ENCODE results near the gene NDUFB10.

The NDUFB10 gene

GRCh38 chr16:1941162-1942046 lies 17.9 kb upstream of the NDUFB10 start:
- Histone ChIP-seq H3K79me2 (ENCODE audit: control insufficient read depth, low read length) (no peaks in the 10 kb centered on the region), H3K36me3 (ENCODE audit: control insufficient read depth, low read length) (no peaks in the 10 kb centered on the region), H3K4me3 (ENCODE audit: low read length) (peak overlapping the region; percentile 76; the same call in 1 of the 2 replicates), H3K9me3 (ENCODE audit: control insufficient read depth, insufficient read depth, low read length) (no peaks in the 10 kb centered on the region), H3K4me1 (ENCODE audit: control insufficient read depth, low read length) (peaks cover 20% of the 10 kb centered on the region), H3K27me3 (ENCODE audit: control insufficient read depth, low read length) (no peaks in the 10 kb centered on the region), H3K4me2 (ENCODE audit: low read length) (peak overlapping the region; percentile 84; the same call in 1 of the 2 replicates), H3F3A (ENCODE audit: control insufficient read depth, insufficient read depth) (no peaks in the 10 kb centered on the region), H3K9me2 (replicated peaks; ENCODE audit: control insufficient read depth, low read length) (no peaks in the 10 kb centered on the region), H3K27ac (ENCODE audit: low read depth, low read length) (no peak overlapping the region), H4K20me1 (ENCODE audit: control insufficient read depth, insufficient read depth, low read depth, low read length) (no peaks in the 10 kb centered on the region)
- no peak for TF ChIP-seq CTCF (IDR thresholded peaks at IDR 0.05; ENCODE audit: low read depth, low read length, poor library complexity, severe bottlenecking)
- no peak for TF ChIP-seq EZH2phosphoT487 (IDR thresholded peaks at IDR 0.05; ENCODE audit: borderline replicate concordance, low read length)

- H3F3A ChIP-seq (ENCODE audit: control insufficient read depth, insufficient read depth), result no peaks in the 10 kb centered on the region
- no peaks in the 10 kb centered on the region for H3K9me3 ChIP-seq (ENCODE audit: control insufficient read depth, insufficient read depth, low read length)
- no peak for TF ChIP-seq CTCF (IDR thresholded peaks at IDR 0.05; ENCODE audit: low read depth, low read length, poor library complexity, severe bottlenecking)
- TF ChIP-seq EZH2phosphoT487 (IDR thresholded peaks at IDR 0.05; ENCODE audit: borderline replicate concordance, low read length), result no peak
- no peaks in the 10 kb centered on the region for H3K79me2 ChIP-seq (ENCODE audit: control insufficient read depth, low read length)
- H3K4me3 ChIP-seq (ENCODE audit: low read length), result peak overlapping the region; percentile 76
- H3K36me3 ChIP-seq (ENCODE audit: control insufficient read depth, low read length), result no peaks in the 10 kb centered on the region
- no peaks in the 10 kb centered on the region for H4K20me1 ChIP-seq (ENCODE audit: control insufficient read depth, insufficient read depth, low read depth, low read length)
- H3K27me3 ChIP-seq (ENCODE audit: control insufficient read depth, low read length), result no peaks in the 10 kb centered on the region
- no peaks in the 10 kb centered on the region for H3K9me2 ChIP-seq (replicated peaks; ENCODE audit: control insufficient read depth, low read length)
- peak overlapping the region; percentile 84 for H3K4me2 ChIP-seq (ENCODE audit: low read length)
- H3K4me1 ChIP-seq (ENCODE audit: control insufficient read depth, low read length), result peaks cover 20% of the 10 kb centered on the region
- no peak overlapping the region for H3K27ac ChIP-seq (ENCODE audit: low read depth, low read length)
Observed at GRCh38 chr16:1942047-1942809, 17.1 kb upstream of the NDUFB10 start.

- Histone ChIP-seq H3K27ac (ENCODE audit: low read depth, low read length) (no peak within 1 kb of the TSS), H3K79me2 (ENCODE audit: control insufficient read depth, low read length) (no peaks in the 10 kb centered on the region), H3K27me3 (ENCODE audit: control insufficient read depth, low read length) (no peaks in the 10 kb centered on the region), H3F3A (ENCODE audit: control insufficient read depth, insufficient read depth) (no peaks in the 10 kb centered on the region), H4K20me1 (ENCODE audit: control insufficient read depth, insufficient read depth, low read depth, low read length) (no peaks in the 10 kb centered on the region), H3K4me1 (ENCODE audit: control insufficient read depth, low read length) (peaks cover 20% of the 10 kb centered on the region), H3K4me2 (ENCODE audit: low read length) (peak within 1 kb of the TSS; percentile 84), H3K9me2 (replicated peaks; ENCODE audit: control insufficient read depth, low read length) (no peaks in the 10 kb centered on the region), H3K4me3 (ENCODE audit: low read length) (peak within 1 kb of the TSS; percentile 76), H3K36me3 (ENCODE audit: control insufficient read depth, low read length) (no peaks in the 10 kb centered on the region), H3K9me3 (ENCODE audit: control insufficient read depth, insufficient read depth, low read length) (no peaks in the 10 kb centered on the region)
- TF ChIP-seq EZH2phosphoT487 (IDR thresholded peaks at IDR 0.05; ENCODE audit: borderline replicate concordance, low read length), result no peak
- no peak for TF ChIP-seq CTCF (IDR thresholded peaks at IDR 0.05; ENCODE audit: low read depth, low read length, poor library complexity, severe bottlenecking)
Observed at GRCh38 chr16:1942810-1943726, 16.3 kb upstream of the NDUFB10 start, which contains the start of gene MSRB1. Gene MSRB1, minus strand, starts transcription at chr16:1943199. Its CDS starts 43 bp downstream, at chr16:1943156.
